ENCODE results near the gene COX6A2.

DNA sequence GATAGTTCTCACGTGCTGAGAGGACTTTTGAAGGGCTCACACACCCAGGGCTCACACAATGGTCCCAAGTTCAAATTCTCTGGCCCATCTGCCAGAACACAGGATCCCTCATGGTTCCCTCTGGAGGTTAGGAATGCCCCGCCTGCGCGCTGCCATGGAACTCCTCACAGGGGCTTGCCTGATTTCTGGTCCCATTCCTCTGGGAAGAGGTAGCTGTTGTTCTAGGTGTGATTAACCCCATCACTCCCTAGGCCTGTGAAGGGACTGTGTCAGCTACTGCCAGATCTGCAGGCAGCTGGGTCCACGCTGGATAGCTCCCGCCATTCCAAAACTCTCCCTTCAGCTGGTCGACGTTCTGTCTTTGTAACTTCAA, 28.8 kb upstream of the COX6A2 start:
- TF ChIP-seq POLR2A (IDR thresholded peaks at IDR 0.05; ENCODE audit: low read length) (no peak), HOXA7 (CRISPR knock-in tag; IDR thresholded peaks at IDR 0.05) (no peak), NPAS2 (CRISPR knock-in tag; IDR thresholded peaks at IDR 0.05; ENCODE audit: borderline replicate concordance) (no peak), RCOR1 (IDR thresholded peaks at IDR 0.05; ENCODE audit: low read depth, low read length) (no peak), KDM1A (IDR thresholded peaks at IDR 0.05; ENCODE audit: low read depth) (no peak), POLR2AphosphoS2 (conservative IDR thresholded peaks at IDR 0.05; ENCODE audit: low read length) (no peak), HDAC2 (IDR thresholded peaks at IDR 0.05) (no peak), PHF8 (IDR thresholded peaks at IDR 0.05; ENCODE audit: borderline replicate concordance, low read depth) (no peak), MAZ (IDR thresholded peaks at IDR 0.05; ENCODE audit: borderline replicate concordance, low read depth, low read length) (no peak)
- TF ChIP-seq, protein P1, sequence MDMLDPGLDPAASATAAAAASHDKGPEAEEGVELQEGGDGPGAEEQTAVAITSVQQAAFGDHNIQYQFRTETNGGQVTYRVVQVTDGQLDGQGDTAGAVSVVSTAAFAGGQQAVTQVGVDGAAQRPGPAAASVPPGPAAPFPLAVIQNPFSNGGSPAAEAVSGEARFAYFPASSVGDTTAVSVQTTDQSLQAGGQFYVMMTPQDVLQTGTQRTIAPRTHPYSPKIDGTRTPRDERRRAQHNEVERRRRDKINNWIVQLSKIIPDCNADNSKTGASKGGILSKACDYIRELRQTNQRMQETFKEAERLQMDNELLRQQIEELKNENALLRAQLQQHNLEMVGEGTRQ (IDR thresholded peaks at IDR 0.05) = no peak
- TF ChIP-seq, protein P2, sequence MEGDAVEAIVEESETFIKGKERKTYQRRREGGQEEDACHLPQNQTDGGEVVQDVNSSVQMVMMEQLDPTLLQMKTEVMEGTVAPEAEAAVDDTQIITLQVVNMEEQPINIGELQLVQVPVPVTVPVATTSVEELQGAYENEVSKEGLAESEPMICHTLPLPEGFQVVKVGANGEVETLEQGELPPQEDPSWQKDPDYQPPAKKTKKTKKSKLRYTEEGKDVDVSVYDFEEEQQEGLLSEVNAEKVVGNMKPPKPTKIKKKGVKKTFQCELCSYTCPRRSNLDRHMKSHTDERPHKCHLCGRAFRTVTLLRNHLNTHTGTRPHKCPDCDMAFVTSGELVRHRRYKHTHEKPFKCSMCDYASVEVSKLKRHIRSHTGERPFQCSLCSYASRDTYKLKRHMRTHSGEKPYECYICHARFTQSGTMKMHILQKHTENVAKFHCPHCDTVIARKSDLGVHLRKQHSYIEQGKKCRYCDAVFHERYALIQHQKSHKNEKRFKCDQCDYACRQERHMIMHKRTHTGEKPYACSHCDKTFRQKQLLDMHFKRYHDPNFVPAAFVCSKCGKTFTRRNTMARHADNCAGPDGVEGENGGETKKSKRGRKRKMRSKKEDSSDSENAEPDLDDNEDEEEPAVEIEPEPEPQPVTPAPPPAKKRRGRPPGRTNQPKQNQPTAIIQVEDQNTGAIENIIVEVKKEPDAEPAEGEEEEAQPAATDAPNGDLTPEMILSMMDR (IDR thresholded peaks at IDR 0.05) = no peak
- TF ChIP-seq, protein P3, sequence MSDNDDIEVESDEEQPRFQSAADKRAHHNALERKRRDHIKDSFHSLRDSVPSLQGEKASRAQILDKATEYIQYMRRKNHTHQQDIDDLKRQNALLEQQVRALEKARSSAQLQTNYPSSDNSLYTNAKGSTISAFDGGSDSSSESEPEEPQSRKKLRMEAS (IDR thresholded peaks at IDR 0.05) = no peak
